Mesothelial cell of epicardium (in vitro differentiated cells): ENCODE measurements around the gene STRIP1. TPM values are rescaled to one million over a fixed set of nuclear protein-coding genes. Genes with fewer than 3 reads are reported as not detected.

Experiments
- DNase-seq, 2 experiments: peaks; one replicate each; pipeline ENCODE4 v3.0.0; 2021; ENCODE audit warnings: low spot score in 2 of 2; ENCODE audit not compliant: unreplicated experiment in 2 of 2
- H3K27ac Mint-ChIP-seq: 2 replicates; pipeline ENCODE4 v1.8.0; 2021; ENCODE audit warnings: mixed read lengths
- H3K27me3 Mint-ChIP-seq: 2 replicates; pipeline ENCODE4 v1.8.0; 2021; ENCODE audit warnings: low read depth, mixed read lengths
- H3K36me3 Mint-ChIP-seq: 2 replicates; pipeline ENCODE4 v1.8.0; 2021; ENCODE audit warnings: mixed read lengths
- H3K4me1 Mint-ChIP-seq: 2 replicates; pipeline ENCODE4 v1.8.0; 2021; ENCODE audit warnings: mixed read lengths
- H3K4me3 Mint-ChIP-seq: 2 replicates; pipeline ENCODE4 v1.8.0; 2021; ENCODE audit warnings: mild to moderate bottlenecking, moderate library complexity, mixed read lengths
- H3K9me3 Mint-ChIP-seq: 2 replicates; pipeline ENCODE4 v1.8.0; 2021; ENCODE audit warnings: mixed read lengths
- CTCF ChIP-seq: fragments of 200-600 bp; sonication (generic); IDR thresholded peaks from one replicate; pipeline ENCODE4 v1.5.0; 2021; ENCODE audit warnings: antibody characterized with exemption; ENCODE audit not compliant: unreplicated experiment
- total RNA-seq: library from RNA; stranded (reverse); gene quantifications from 3 replicates; pipeline ENCODE4 v1.2.1, GENCODE V29; 2021

Gene STRIP1
- total RNA-seq, 1 donor from 2014 or later: 96.0 TPM

DNA sequence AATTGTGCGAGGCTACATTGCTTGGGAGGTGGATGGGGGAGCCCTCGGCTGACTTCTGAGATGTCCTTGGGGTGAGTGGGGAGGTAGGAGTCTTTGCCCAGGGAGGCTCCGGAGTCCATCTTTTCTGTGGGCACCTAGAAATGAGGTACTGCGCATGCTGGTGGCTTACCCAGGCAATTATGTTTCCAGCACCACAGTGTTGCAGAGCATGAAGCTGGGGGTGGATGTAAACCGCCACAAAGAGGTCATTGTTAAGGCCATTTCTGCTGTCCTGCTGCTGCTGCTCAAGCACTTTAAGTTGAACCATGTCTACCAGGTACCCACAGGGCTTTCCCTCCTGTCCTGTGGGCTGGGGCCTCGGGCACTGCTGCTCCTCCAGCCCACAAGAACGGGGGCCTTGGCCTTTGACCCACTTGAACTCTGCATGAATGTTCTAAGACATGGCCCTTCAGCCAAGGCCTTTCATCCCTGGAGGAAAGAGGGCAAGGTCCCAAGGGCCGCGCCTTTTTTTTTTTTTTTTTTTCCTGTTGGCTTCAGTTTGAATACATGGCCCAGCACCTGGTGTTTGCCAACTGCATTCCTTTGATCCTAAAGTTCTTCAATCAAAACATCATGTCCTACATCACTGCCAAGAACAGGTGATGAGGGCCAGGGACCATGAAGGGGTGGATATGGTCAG lies 14.6 kb downstream of the STRIP1 start:
- Mint-ChIP-seq H3K4me1 (peaks cover 23% of the 10 kb centered on the region), H3K4me3 (no peak overlapping the region), H3K9me3 (peaks cover 4% of the 10 kb centered on the region), H3K27me3 (no peaks in the 10 kb centered on the region), H3K36me3 (peaks cover 64% of the 10 kb centered on the region), H3K27ac (no peak overlapping the region)
- no peak for DNase-seq
- TF ChIP-seq CTCF: no peak

- no peak for DNase-seq
- H3K27me3 Mint-ChIP-seq: no peaks in the 10 kb centered on the region
- H3K4me3 Mint-ChIP-seq: no peak overlapping the region
- peaks cover 60% of the 10 kb centered on the region for H3K36me3 Mint-ChIP-seq
- H3K4me1 Mint-ChIP-seq: peaks cover 31% of the 10 kb centered on the region
- no peak for TF ChIP-seq CTCF
- H3K9me3 Mint-ChIP-seq: peaks cover 4% of the 10 kb centered on the region
- no peak overlapping the region for H3K27ac Mint-ChIP-seq
These were observed 15.6 kb downstream of the STRIP1 start for GRCh38 chr1:110049801-110050601.

- no peak overlapping the region for H3K4me3 Mint-ChIP-seq
- H3K36me3 Mint-ChIP-seq: peaks cover 62% of the 10 kb centered on the region
- H3K27ac Mint-ChIP-seq: no peak overlapping the region
- H3K4me1 Mint-ChIP-seq: peaks cover 38% of the 10 kb centered on the region
- no peaks in the 10 kb centered on the region for H3K9me3 Mint-ChIP-seq
- DNase-seq: no peak
- TF ChIP-seq CTCF: no peak
- no peaks in the 10 kb centered on the region for H3K27me3 Mint-ChIP-seq
These were observed 16.3 kb downstream of the STRIP1 start for GRCh38 chr1:110050602-110051261.

DNA sequence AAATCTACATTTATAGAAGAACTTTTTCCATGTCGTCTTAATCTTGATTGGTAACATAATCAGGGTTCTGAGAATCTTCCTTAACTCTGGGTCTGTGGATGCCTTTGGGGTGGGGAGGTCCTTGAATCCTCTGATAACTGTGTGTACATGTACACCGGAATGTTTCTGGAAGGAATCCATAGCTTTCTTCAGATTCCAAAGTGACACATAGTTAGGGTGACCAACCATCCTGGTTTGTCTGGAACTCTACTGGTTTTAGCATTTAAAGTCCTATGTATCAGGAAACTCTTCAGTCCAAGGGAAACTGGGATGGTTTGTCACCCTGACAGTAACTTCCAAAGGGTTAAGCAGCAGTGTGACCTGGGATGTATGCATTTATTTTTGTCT lies 16.8 kb downstream of the STRIP1 start:
- peaks cover 57% of the 10 kb centered on the region for H3K36me3 Mint-ChIP-seq
- H3K4me3 Mint-ChIP-seq: no peak overlapping the region
- H3K27me3 Mint-ChIP-seq: no peaks in the 10 kb centered on the region
- DNase-seq: no peak
- peaks cover 44% of the 10 kb centered on the region for H3K4me1 Mint-ChIP-seq
- H3K27ac Mint-ChIP-seq: no peak overlapping the region
- TF ChIP-seq CTCF: no peak
- H3K9me3 Mint-ChIP-seq: no peaks in the 10 kb centered on the region

GRCh38 chr1:110053552-110054428 lies 19.4 kb downstream of the STRIP1 start:
- Mint-ChIP-seq H3K27ac (peak overlapping the region; percentile 71), H3K36me3 (peaks cover 41% of the 10 kb centered on the region), H3K4me1 (peaks cover 65% of the 10 kb centered on the region), H3K4me3 (no peak overlapping the region), H3K9me3 (no peaks in the 10 kb centered on the region), H3K27me3 (no peaks in the 10 kb centered on the region)
- DNase-seq: peak; percentile 50 to 86
- peak; percentile 87 for TF ChIP-seq CTCF
